GM12864 (cell line): Measurements from ENCODE around the gene IFT122.
"Not testable (repeated sequence)": the region's sequence is repeated elsewhere in the genome, so short reads cannot be mapped to it uniquely, and the experiment has no call there.

Experiments used
- DNase-seq: peaks from one replicate; pipeline ENCODE4 v3.0.0-alpha.2; 2011; ENCODE audit warnings: low read depth
- H3K4me3 ChIP-seq: 2 replicates; pipeline ENCODE4 v1.5.1; 2011; ENCODE audit warnings: mild to moderate bottlenecking, low read depth, low read length, control low read depth
- CTCF ChIP-seq: IDR thresholded peaks from 2 replicates; pipeline ENCODE4 v1.5.1; 2011; ENCODE audit warnings: low read depth, mild to moderate bottlenecking, moderate library complexity, low read length, control low read depth, inconsistent platforms; ENCODE audit errors: missing control alignments

The IFT122 gene

GRCh38 chr3:129506231-129506742 is 66.3 kb downstream of the IFT122 start:
- no peak overlapping the region for H3K4me3 ChIP-seq
- no peak for DNase-seq
- no peak for TF ChIP-seq CTCF

- no peak for TF ChIP-seq CTCF
- no peak for DNase-seq
- no peak overlapping the region for H3K4me3 ChIP-seq
These were observed 67.3 kb downstream of the IFT122 start for GRCh38 chr3:129507181-129507831.

- H3K4me3 ChIP-seq = no peak overlapping the region
- DNase-seq = no peak
- TF ChIP-seq CTCF = no peak
These were observed 72.6 kb downstream of the IFT122 start for GRCh38 chr3:129512595-129512994.

DNA sequence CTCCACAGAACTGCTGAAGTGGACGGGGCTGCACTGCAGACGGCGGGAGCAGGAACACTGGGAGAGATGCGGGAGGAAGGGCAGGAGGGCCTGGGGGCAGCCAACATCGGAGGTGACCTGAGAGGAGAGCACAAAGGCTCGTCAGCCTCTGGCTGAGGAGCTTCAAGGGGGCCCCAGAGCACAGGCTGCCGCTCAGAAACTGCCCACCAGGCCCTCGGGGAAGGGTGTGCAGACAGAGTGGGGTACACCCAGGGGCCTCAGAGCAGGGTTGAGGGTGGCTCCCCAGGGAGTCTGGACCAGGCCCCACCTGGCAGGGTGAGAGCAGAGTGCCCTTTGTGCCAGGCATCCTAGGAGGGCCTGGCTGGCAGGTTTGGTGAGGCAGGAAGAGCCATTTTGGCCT is 73.7 kb downstream of the IFT122 start:
- TF ChIP-seq CTCF = no peak
- DNase-seq = no peak
- no peak overlapping the region for H3K4me3 ChIP-seq

DNA sequence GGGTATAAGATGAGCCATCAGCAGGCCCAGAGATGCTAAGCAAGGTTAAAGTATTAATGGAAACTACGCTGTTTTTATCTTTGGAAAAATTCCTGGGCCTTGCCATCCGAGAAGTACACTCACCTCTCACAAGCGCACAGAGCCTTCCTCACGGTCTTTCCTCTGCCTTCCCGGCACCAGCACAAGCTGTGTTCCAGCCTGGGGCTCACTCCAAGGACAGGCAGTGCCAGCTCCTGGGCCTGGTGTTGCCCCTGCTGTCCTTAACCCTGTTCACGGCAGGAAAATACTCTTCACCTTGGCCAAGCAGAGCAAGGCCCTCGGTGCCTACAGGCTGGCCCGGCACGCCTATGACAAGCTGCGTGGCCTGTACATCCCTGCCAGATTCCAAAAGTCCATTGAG is 74.1 kb downstream of the IFT122 start:
- no peak overlapping the region for H3K4me3 ChIP-seq
- TF ChIP-seq CTCF = no peak
- no peak for DNase-seq

DNA sequence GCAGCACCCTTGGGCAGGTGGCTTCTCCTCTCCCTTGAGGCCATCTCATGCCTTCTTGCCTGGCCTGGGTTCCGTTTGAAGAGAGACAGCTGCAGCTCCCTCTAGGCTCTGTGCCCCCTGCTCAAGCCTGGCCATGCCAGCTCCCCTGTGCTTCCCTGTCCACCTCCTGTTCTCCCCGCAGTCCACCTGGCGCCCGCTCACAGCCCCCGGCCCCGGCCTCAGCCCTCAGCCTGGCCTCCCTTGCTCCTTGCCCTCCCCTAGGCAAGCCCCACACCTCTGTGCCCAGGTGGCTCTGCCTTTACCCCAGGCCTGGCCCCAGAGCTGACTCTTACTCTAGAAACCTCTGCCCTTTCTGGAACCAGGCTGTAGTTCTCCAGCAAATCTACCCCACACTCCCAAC is 74.5 kb downstream of the IFT122 start:
- DNase-seq = no peak
- TF ChIP-seq CTCF = no peak
- H3K4me3 ChIP-seq = no peak overlapping the region

DNA sequence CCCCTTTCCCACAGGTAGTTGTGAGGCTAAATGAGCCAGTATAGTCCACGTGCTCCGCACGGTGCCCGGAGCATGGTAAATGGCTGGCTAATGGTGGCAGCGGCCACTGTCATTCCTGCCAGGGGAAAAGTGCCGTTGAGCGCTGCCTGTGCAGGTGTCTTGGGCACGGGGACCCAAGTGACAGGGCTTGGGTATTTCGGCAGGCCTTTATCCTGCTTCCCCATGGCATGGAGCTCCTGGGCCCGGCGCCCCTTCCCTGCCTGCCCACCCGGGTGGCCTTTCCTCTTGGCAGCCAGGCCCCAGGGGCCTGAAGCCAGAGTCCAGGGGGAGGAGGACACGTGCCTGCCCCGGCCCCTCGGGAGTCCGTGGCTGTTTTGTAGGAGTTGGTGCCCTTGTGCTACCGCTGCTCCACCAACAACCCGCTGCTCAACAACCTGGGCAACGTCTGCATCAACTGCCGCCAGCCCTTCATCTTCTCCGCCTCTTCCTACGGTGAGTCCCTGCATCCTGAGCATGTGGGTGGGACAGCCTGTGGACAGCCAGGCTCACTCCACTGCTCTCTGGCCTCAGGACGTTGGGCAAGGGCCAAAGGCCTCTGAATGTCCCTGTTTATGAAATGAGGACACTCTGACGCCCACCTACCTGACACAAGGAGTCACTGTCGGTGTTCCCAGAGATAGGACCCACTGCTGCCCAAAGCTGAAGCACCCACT is 75.2 kb downstream of the IFT122 start:
- DNase-seq, H3K4me3 ChIP-seq: not testable (repeated sequence)

GRCh38 chr3:129515821-129516432 is 75.9 kb downstream of the IFT122 start:
- not testable (repeated sequence) for DNase-seq

More at GRCh38 chr3:129515821-129516432, 75.9 kb downstream of the IFT122 start:
- not testable (repeated sequence) for H3K4me3 ChIP-seq
